HEK293 (cell line): Measurements from ENCODE around the gene RAPGEF5.

Source experiments
- CTCF ChIA-PET: fragments of 350-600 bp; formaldehyde crosslinking; extraction: SDS; loops from one replicate; lab custom pipeline; 2021; ENCODE audit warnings: antibody characterized with exemption; lab: Yijun Ruan, JAX
- POLR2A ChIA-PET: fragments of 300-600 bp; formaldehyde crosslinking; extraction: SDS; loops from one replicate; lab custom pipeline; 2020; ENCODE audit warnings: antibody characterized with exemption, inconsistent platforms; lab: Yijun Ruan, JAX
- H3K27ac ChIP-seq: fragments of 200-500 bp; sonication (Bioruptor generic); 2 replicates; pipeline ENCODE4 v1.5.1; 2014; ENCODE audit warnings: low read depth, low read length, control low read depth, inconsistent platforms; ENCODE audit errors: extremely low read depth
- H3K36me3 ChIP-seq, 2 experiments: fragments of 200-500 bp in 1 of 2; sonication (Bioruptor generic) in 1 of 2; 1 replicate in 1 of 2; 2 replicates in 1 of 2; pipeline ENCODE4 v1.5.1; 2014 to 2017; ENCODE audit warnings: inconsistent platforms in 2 of 2, low read length in 2 of 2; ENCODE audit not compliant: control insufficient read depth in 2 of 2, insufficient read depth in 1 of 2
- H3K4me1 ChIP-seq: fragments of 200-500 bp; sonication (Bioruptor generic); 2 replicates; pipeline ENCODE4 v1.5.1; 2014; ENCODE audit warnings: mild to moderate bottlenecking, low read length, inconsistent platforms; ENCODE audit not compliant: control insufficient read depth, insufficient read depth
- H3K4me3 ChIP-seq: 2 replicates; pipeline ENCODE4 v1.5.1; 2011; ENCODE audit warnings: low read depth, mild to moderate bottlenecking, control low read depth, low read length, moderate library complexity
- H3K9me3 ChIP-seq: fragments of 200-500 bp; sonication (Bioruptor generic); 2 replicates; pipeline ENCODE4 v1.5.1; 2014; ENCODE audit warnings: low read depth, low read length, inconsistent platforms; ENCODE audit not compliant: control insufficient read depth, insufficient read depth
- BCL11B ChIP-seq: fragments of 450-650 bp; formaldehyde crosslinking; IDR thresholded peaks from 2 replicates; pipeline ENCODE4 v1.5.1; 2016; ENCODE audit warnings: low read depth, missing biosample characterization, missing genetic modification characterization
- KLF9 ChIP-seq: fragments of 450-650 bp; formaldehyde crosslinking; IDR thresholded peaks from 2 replicates; pipeline ENCODE4 v1.5.1; 2016; ENCODE audit warnings: missing biosample characterization, missing genetic modification characterization, low read depth
- SCRT1 ChIP-seq: fragments of 450-650 bp; formaldehyde crosslinking; IDR thresholded peaks from 2 replicates; pipeline ENCODE4 v1.5.1; 2016; ENCODE audit warnings: missing biosample characterization, missing genetic modification characterization, borderline replicate concordance
- YY1 ChIP-seq: fragments of 450-650 bp; formaldehyde crosslinking; IDR thresholded peaks from 2 replicates; pipeline ENCODE4 v1.5.1; 2018; ENCODE audit warnings: missing biosample characterization, missing genetic modification characterization
- ZNF202 ChIP-seq: fragments of 450-650 bp; formaldehyde crosslinking; IDR thresholded peaks from 2 replicates; pipeline ENCODE4 v1.5.1; 2016; ENCODE audit warnings: missing biosample characterization, missing genetic modification characterization, borderline replicate concordance
- ZNF211 ChIP-seq: fragments of 450-650 bp; formaldehyde crosslinking; IDR thresholded peaks from 2 replicates; pipeline ENCODE4 v1.5.1; 2016; ENCODE audit warnings: low read depth, missing biosample characterization, missing genetic modification characterization
- ZNF239 ChIP-seq: fragments of 450-650 bp; formaldehyde crosslinking; IDR thresholded peaks from 2 replicates; pipeline ENCODE4 v1.5.1; 2016; ENCODE audit warnings: missing biosample characterization, missing genetic modification characterization
- ZNF350 ChIP-seq: fragments of 450-650 bp; formaldehyde crosslinking; IDR thresholded peaks from 2 replicates; pipeline ENCODE4 v1.5.0; 2017; ENCODE audit warnings: missing biosample characterization, mild to moderate bottlenecking, missing genetic modification characterization
- ZNF488 ChIP-seq: fragments of 450-650 bp; formaldehyde crosslinking; IDR thresholded peaks from 2 replicates; pipeline ENCODE4 v1.5.1; 2016; ENCODE audit warnings: missing biosample characterization, missing genetic modification characterization
- ZNF529 ChIP-seq: fragments of 450-650 bp; formaldehyde crosslinking; IDR thresholded peaks from 2 replicates; pipeline ENCODE4 v1.5.1; 2017; ENCODE audit warnings: missing genetic modification characterization, missing biosample characterization; ENCODE audit not compliant: insufficient replicate concordance
- ZNF571 ChIP-seq: fragments of 450-650 bp; formaldehyde crosslinking; IDR thresholded peaks from 2 replicates; pipeline ENCODE4 v1.5.0; 2017; ENCODE audit warnings: missing biosample characterization, missing genetic modification characterization
- ZNF610 ChIP-seq: fragments of 450-650 bp; formaldehyde crosslinking; IDR thresholded peaks from 2 replicates; pipeline ENCODE4 v1.5.1; 2016; ENCODE audit warnings: missing biosample characterization, missing genetic modification characterization, borderline replicate concordance
- ZNF621 ChIP-seq: fragments of 450-650 bp; formaldehyde crosslinking; IDR thresholded peaks from 2 replicates; pipeline ENCODE4 v1.5.1; 2017; ENCODE audit warnings: missing biosample characterization, missing genetic modification characterization
- ZNF654 ChIP-seq: fragments of 450-650 bp; formaldehyde crosslinking; IDR thresholded peaks from 2 replicates; pipeline ENCODE4 v1.5.1; 2016; ENCODE audit warnings: low read depth, missing biosample characterization, missing genetic modification characterization
- ZNF776 ChIP-seq: fragments of 450-650 bp; formaldehyde crosslinking; IDR thresholded peaks from 2 replicates; pipeline ENCODE4 v1.5.0; 2017; ENCODE audit warnings: missing biosample characterization, missing genetic modification characterization, borderline replicate concordance
- ZNF777 ChIP-seq: fragments of 450-650 bp; formaldehyde crosslinking; IDR thresholded peaks from 2 replicates; pipeline ENCODE4 v1.5.1; 2017; ENCODE audit warnings: missing biosample characterization, missing genetic modification characterization, borderline replicate concordance
- ZNF837 ChIP-seq: fragments of 450-650 bp; formaldehyde crosslinking; IDR thresholded peaks from 2 replicates; pipeline ENCODE4 v1.5.1; 2016; ENCODE audit warnings: missing biosample characterization, missing genetic modification characterization

Gene RAPGEF5

GRCh38 chr7:22301790-22302189, 55.2 kb downstream of the RAPGEF5 start (continued):
- TF ChIP-seq ZNF621, result no peak

- Histone ChIP-seq H3K4me3 (no peak overlapping the region), H3K27ac (no peak overlapping the region), H3K4me1 (no peaks in the 10 kb centered on the region), H3K9me3 (no peaks in the 10 kb centered on the region), H3K36me3 (no peaks in the 10 kb centered on the region; a peak in 1 of 3 replicates)
- POLR2A ChIA-PET, result no interaction called here
- CTCF ChIA-PET, result no interaction called here
- TF ChIP-seq KLF9 (tag by site-specific recombination), result no peak
- no peak for TF ChIP-seq YY1 (tag by site-specific recombination)
- no peak for TF ChIP-seq ZNF488 (tag by site-specific recombination)
- no peak for TF ChIP-seq ZNF654
Observed at GRCh38 chr7:22300839-22301238, 56.1 kb downstream of the RAPGEF5 start.

GRCh38 chr7:22296916-22297315, 60.0 kb downstream of the RAPGEF5 start:
- Histone ChIP-seq H3K4me1 (no peaks in the 10 kb centered on the region), H3K27ac (no peak overlapping the region), H3K4me3 (no peak overlapping the region), H3K36me3 (no peaks in the 10 kb centered on the region; a peak in 1 of 3 replicates), H3K9me3 (no peaks in the 10 kb centered on the region)
- CTCF ChIA-PET, result interaction anchor here (0.7 to 1.8 kb wide), 3 partner anchors 187 to 216 kb away, joined by 3 to 9 read pairs (median 5); no protein-coding TSS in a partner anchor
- TF ChIP-seq ZNF239 (tag by site-specific recombination) (no peak), ZNF202 (no peak), ZNF529 (tag by site-specific recombination) (no peak), SCRT1 (tag by site-specific recombination) (no peak)
- POLR2A ChIA-PET, result no interaction called here

- H3K4me1 ChIP-seq, result no peaks in the 10 kb centered on the region
- no peak for TF ChIP-seq BCL11B (tag by site-specific recombination)
- TF ChIP-seq ZNF239 (tag by site-specific recombination), result no peak
- TF ChIP-seq ZNF610 (tag by site-specific recombination), result no peak
- ChIA-PET CTCF (interaction anchor here (0.7 to 1.8 kb wide), 4 partner anchors 34 to 215 kb away, joined by 3 to 9 read pairs (median 7); no protein-coding TSS in a partner anchor), POLR2A (no interaction called here)
- H3K27ac ChIP-seq, result no peak overlapping the region
- H3K9me3 ChIP-seq, result no peaks in the 10 kb centered on the region
- H3K4me3 ChIP-seq, result no peak overlapping the region
- peaks cover 0 to 2% of the 10 kb centered on the region in 2 experiments; a peak in 2 of 3 replicates for H3K36me3 ChIP-seq
Observed at GRCh38 chr7:22296265-22296566, 60.7 kb downstream of the RAPGEF5 start.

- peaks cover 0 to 2% of the 10 kb centered on the region in 2 experiments; a peak in 2 of 3 replicates for H3K36me3 ChIP-seq
- no peak overlapping the region for H3K27ac ChIP-seq
- ChIA-PET CTCF (interaction anchor here (0.7 to 1.8 kb wide), 5 partner anchors 34 to 703 kb away, joined by 3 to 9 read pairs (median 5); no protein-coding TSS in a partner anchor), POLR2A (no interaction called here)
- TF ChIP-seq YY1 (tag by site-specific recombination) (no peak), ZNF350 (no peak), ZNF777 (tag by site-specific recombination) (no peak), ZNF211 (tag by site-specific recombination) (no peak), ZNF239 (tag by site-specific recombination) (no peak), ZNF837 (tag by site-specific recombination) (no peak), ZNF571 (tag by site-specific recombination) (no peak), ZNF776 (tag by site-specific recombination) (no peak)
- H3K4me1 ChIP-seq, result no peaks in the 10 kb centered on the region
- no peaks in the 10 kb centered on the region for H3K9me3 ChIP-seq
- H3K4me3 ChIP-seq, result no peak overlapping the region
Observed at GRCh38 chr7:22295402-22296264, 61.3 kb downstream of the RAPGEF5 start.
